Measurements from ENCODE around the gene C19orf44.
"Not testable (repeated sequence)": the region's sequence is repeated elsewhere in the genome, so short reads cannot be mapped to it uniquely, and the experiment has no call there.

The C19orf44 gene

GRCh38 chr19:16466802-16467427 is 29.3 kb upstream of the C19orf44 start:
- DNase-seq (ENCODE audit: extremely low spot score, insufficient read length, low read depth); FAIRE-seq: not testable (repeated sequence)

DNA sequence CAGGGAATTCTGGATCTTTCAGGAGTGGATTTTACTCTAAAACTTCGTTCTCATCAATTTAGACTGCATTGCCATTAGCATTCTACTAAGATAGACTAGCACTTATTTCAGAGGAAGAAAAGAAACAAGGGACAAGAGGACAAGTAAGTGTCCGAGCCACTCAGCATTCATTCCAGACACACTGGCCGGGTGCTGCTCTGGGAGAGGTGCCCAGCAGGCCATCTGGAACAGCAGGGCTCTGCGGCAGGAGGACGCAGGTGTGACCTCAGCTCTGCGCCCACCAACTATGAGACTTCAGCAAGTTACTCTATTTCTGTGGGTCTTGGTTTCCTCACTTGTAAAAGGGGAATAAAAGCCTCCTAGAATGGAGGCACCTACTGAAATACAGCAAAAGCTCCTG is 28.6 kb upstream of the C19orf44 start:
- DNase-seq (ENCODE audit: extremely low spot score, insufficient read length, low read depth) (no peak), FAIRE-seq (no peak)

GRCh38 chr19:16470541-16470910 is 25.7 kb upstream of the C19orf44 start:
- DNase-seq (ENCODE audit: extremely low spot score, insufficient read length, low read depth) = no peak
- FAIRE-seq = no peak

GRCh38 chr19:16470911-16471811 is 25.0 kb upstream of the C19orf44 start:
- no peak for FAIRE-seq

DNA sequence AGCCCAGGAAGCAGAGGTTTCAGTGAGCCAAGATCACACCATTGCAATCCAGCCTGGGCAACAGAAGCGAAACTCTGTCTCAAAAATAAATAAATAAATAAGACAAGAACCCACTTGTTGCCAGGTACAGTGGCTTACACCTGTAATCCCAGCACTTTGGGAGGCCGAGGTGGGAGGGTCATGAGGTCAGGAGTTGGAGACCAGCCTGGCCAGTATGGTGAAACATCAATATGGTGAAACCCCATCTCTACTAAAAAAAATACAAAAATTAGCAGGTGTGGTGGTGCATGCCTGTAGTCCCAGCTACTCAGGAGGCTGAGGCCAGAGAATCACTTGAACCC is 23.7 kb upstream of the C19orf44 start:
- FAIRE-seq; DNase-seq (ENCODE audit: extremely low spot score, insufficient read length, low read depth): not testable (repeated sequence)

More at GRCh38 chr19:16470911-16471811, 25.0 kb upstream of the C19orf44 start:
- no peak for DNase-seq (ENCODE audit: extremely low spot score, insufficient read length, low read depth)

- no peak for DNase-seq (ENCODE audit: extremely low spot score, insufficient read length, low read depth)
- no peak for FAIRE-seq
These were observed 23.2 kb upstream of the C19orf44 start for GRCh38 chr19:16472992-16473391.

GRCh38 chr19:16473875-16474392 is 22.3 kb upstream of the C19orf44 start:
- DNase-seq (ENCODE audit: extremely low spot score, insufficient read length, low read depth) = no peak
- no peak for FAIRE-seq

- no peak for DNase-seq (ENCODE audit: extremely low spot score, insufficient read length, low read depth)
- no peak for FAIRE-seq
These were observed 19.8 kb upstream of the C19orf44 start for GRCh38 chr19:16476401-16476800.

- DNase-seq (ENCODE audit: extremely low spot score, insufficient read length, low read depth) (no peak), FAIRE-seq (no peak)
These were observed 18.9 kb upstream of the C19orf44 start for GRCh38 chr19:16477311-16477710.

GRCh38 chr19:16482745-16483144 is 13.4 kb upstream of the C19orf44 start:
- FAIRE-seq (no peak), DNase-seq (ENCODE audit: extremely low spot score, insufficient read length, low read depth) (no peak)

- not testable (repeated sequence) for DNase-seq (ENCODE audit: extremely low spot score, insufficient read length, low read depth); FAIRE-seq
These were observed 9.7 kb upstream of the C19orf44 start for GRCh38 chr19:16486476-16486875.

- FAIRE-seq = no peak
- DNase-seq (ENCODE audit: extremely low spot score, insufficient read length, low read depth) = no peak
These were observed 404 bp downstream of the C19orf44 start for GRCh38 chr19:16496613-16496983.

GRCh38 chr19:16497042-16497441 is 848 bp downstream of the C19orf44 start:
- DNase-seq (ENCODE audit: extremely low spot score, insufficient read length, low read depth) (no peak), FAIRE-seq (no peak)

GRCh38 chr19:16497837-16498236 is 1.6 kb downstream of the C19orf44 start:
- DNase-seq (ENCODE audit: extremely low spot score, insufficient read length, low read depth) = no peak
- no peak for FAIRE-seq

GRCh38 chr19:16504271-16504670 is 8.1 kb downstream of the C19orf44 start:
- FAIRE-seq (no peak), DNase-seq (ENCODE audit: extremely low spot score, insufficient read length, low read depth) (no peak)

GRCh38 chr19:16506161-16506560 is 10.0 kb downstream of the C19orf44 start:
- not testable (repeated sequence) for DNase-seq (ENCODE audit: extremely low spot score, insufficient read length, low read depth); FAIRE-seq

DNA sequence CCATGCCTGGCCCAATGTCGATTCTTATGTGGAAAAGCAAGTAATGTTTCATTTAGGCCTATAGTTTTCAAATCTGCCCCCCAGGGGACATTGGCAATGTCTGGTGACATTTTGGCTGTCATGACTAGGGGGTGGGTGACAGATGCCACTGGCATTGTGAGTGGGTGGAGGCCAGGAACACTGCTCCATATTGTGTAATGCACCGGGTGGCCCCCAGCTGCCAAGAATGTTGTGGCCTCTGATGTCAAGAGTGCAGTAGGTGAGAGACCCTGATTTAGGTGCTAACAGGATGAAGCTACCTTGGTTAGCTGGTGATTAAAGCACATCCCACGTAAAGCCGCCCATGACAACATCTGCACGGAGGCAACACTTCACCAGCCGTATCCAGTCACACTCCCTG is 10.8 kb downstream of the C19orf44 start:
- FAIRE-seq (no peak), DNase-seq (ENCODE audit: extremely low spot score, insufficient read length, low read depth) (no peak)

DNA sequence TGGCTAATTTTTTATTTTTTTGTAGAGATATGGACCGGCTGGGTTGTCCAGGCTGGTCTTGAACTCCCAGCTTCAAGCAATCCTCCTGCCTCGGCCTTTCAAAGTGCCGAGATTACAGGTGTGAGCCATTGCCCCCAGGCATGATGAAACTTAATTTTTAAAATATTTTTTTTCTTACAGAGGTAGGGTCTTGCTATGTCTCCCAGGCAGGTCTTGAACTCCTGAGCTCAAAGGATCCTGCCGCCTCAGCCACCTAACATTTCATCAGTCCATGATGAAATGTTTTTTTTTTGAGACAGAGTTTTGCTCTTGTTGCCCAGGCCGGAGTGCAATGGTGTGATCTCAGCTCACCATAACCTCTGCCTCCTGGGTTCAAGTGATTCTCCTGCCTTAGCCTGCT is 12.4 kb downstream of the C19orf44 start:
- no peak for DNase-seq (ENCODE audit: extremely low spot score, insufficient read length, low read depth)
- FAIRE-seq = no peak

- no peak for FAIRE-seq
These were observed 13.2 kb downstream of the C19orf44 start for GRCh38 chr19:16509141-16510061.

GRCh38 chr19:16512611-16513010 is 16.4 kb downstream of the C19orf44 start:
- FAIRE-seq; DNase-seq (ENCODE audit: extremely low spot score, insufficient read length, low read depth): not testable (repeated sequence)

More at GRCh38 chr19:16509141-16510061, 13.2 kb downstream of the C19orf44 start:
- no peak for DNase-seq (ENCODE audit: extremely low spot score, insufficient read length, low read depth)
